NCI-H1048 (cell line): ENCODE measurements around the gene METTL27.
"Not testable (repeated sequence)": the region's sequence is repeated elsewhere in the genome, so short reads cannot be mapped to it uniquely, and the experiment has no call there.

Source experiments
- DNase-seq: peaks from one replicate; lab custom pipeline; 2025; lab: John Stamatoyannopoulos, UW

The METTL27 gene

DNA sequence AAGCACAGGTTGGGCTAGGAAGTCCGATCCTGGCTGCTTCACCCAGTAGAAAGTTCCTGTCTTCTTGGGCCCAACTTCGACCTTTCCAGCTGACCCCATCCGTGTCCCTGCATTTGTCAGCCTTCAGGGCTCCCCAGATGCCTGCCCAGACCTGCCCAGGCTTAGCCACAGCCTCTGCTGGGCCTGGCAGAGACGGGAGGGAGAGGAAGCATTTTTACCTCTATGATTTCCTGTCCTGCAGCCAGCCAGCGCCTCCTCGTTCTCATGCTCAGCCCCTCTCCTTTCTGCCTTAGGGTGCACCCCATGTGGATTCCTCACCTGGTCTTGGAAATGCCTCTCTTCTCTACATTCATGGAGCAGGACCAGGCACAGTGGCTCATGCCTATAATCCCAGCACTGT lies 3.7 kb downstream of the METTL27 start:
- DNase-seq, result no peak

GRCh38 chr7:73837167-73837566 lies 5.1 kb downstream of the METTL27 start:
- not testable (repeated sequence) for DNase-seq

- no peak for DNase-seq
These were observed 7.6 kb downstream of the METTL27 start for GRCh38 chr7:73834626-73835191.

GRCh38 chr7:73833251-73833919 lies 8.9 kb downstream of the METTL27 start:
- DNase-seq, result no peak

DNA sequence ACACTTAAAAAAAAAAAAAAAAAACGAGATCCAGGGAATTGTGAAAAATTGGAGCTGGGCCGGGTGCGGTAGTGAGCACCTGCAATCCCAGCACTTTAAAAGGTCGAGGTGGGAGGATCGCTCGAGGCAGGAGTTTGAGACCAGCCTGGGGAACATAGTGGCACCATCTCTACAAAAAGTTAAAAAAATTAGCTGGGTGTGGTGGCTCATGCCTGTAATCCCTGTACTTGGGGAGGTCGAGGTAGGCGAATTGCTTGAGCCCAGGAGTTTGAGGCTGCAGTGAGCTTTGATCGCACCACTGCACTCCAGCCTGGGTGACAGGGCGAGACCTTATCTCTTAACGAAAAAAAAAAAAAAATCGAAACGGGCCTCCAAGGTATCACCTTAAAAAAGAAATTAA lies 9.5 kb downstream of the METTL27 start:
- DNase-seq, result no peak

DNA sequence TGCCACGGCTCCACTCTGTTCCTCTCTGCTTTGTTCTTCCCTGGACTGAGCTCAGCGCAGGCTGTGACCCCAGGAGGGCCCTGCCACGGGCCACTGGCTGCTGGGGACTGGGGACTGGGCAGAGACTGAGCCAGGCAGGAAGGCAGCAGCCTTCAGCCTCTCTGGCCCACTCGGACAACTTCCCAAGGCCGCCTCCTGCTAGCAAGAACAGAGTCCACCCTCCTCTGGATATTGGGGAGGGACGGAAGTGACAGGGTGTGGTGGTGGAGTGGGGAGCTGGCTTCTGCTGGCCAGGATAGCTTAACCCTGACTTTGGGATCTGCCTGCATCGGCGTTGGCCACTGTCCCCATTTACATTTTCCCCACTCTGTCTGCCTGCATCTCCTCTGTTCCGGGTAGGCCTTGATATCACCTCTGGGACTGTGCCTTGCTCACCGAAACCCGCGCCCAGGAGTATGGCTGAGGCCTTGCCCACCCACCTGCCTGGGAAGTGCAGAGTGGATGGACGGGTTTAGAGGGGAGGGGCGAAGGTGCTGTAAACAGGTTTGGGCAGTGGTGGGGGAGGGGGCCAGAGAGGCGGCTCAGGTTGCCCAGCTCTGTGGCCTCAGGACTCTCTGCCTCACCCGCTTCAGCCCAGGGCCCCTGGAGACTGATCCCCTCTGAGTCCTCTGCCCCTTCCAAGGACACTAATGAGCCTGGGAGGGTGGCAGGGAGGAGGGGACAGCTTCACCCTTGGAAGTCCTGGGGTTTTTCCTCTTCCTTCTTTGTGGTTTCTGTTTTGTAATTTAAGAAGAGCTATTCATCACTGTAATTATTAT lies 10.3 kb downstream of the METTL27 start:
- peak; percentile 60 for DNase-seq

DNA sequence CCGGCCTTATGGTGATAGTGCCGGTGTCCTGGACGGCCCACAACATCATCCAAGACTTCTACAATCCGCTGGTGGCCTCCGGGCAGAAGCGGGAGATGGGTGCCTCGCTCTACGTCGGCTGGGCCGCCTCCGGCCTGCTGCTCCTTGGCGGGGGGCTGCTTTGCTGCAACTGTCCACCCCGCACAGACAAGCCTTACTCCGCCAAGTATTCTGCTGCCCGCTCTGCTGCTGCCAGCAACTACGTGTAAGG lies 10.8 kb downstream of the METTL27 start:
- no peak for DNase-seq

DNA sequence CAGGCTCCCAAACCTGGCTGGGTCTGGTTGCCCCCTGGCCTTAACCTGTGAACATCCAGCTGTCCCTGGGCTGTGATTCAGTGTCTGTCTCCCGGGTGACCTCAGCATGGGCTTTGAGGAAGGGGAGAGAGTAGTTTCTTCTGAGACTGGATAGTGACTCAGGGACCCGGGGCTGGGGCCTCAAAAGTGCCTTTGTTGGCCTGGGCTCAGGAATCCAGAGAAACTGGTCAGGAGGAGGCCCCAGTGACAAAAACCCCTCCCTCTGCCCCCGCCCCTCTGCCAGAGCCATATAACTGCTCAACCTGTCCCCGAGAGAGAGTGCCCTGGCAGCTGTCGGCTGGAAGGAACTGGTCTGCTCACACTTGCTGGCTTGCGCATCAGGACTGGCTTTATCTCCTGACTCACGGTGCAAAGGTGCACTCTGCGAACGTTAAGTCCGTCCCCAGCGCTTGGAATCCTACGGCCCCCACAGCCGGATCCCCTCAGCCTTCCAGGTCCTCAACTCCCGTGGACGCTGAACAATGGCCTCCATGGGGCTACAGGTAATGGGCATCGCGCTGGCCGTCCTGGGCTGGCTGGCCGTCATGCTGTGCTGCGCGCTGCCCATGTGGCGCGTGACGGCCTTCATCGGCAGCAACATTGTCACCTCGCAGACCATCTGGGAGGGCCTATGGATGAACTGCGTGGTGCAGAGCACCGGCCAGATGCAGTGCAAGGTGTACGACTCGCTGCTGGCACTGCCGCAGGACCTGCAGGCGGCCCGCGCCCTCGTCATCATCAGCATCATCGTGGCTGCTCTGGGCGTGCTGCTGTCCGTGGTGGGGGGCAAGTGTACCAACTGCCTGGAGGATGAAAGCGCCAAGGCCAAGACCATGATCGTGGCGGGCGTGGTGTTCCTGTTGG lies 11.4 kb downstream of the METTL27 start, which contains the start of gene CLDN4:
Gene CLDN4 (plus strand): TSS at position 316 of the 903 bp plus-strand sequence. CDS start 206 bp downstream, at position 522.
- DNase-seq, result no peak

GRCh38 chr7:73829921-73830680 lies 12.2 kb downstream of the METTL27 start:
- DNase-seq, result no peak

DNA sequence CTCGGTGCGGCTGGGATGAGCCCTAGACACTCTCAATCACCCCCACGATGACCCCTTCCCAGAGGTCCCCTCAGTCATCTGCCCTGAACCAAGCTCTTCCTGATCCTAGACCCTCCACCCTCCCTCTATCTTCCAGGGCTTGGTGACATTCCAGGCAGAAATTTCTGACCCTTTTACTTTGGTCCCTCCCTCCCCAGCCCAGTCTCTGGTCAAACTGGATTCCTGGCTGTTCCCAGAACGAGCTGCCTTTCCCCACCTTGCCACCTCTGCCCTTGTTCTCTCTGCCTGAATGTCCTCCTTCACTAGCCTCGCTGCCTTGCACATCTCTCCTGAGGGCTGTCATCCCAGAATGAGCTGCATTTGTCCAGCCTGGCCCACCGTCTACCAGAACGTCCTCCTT lies 12.8 kb downstream of the METTL27 start:
- no peak for DNase-seq

DNA sequence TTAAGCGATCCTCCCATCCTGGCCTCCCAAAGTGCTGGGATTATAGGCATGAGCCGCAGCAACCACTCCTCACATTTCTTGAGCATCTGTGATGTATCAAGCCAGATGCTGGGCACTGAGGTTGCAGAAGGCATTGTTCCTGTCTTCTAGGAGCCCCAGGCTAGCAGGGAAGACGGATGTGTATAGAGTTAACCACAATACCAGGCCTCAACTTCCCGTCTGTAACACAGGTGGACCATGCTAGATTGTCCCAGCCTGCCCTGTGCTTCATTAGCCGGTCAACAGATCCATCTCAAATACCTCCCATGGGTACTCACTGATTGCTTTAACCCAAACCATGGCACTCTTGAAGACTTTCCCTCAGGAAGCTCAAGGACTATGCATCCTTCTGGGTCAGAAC lies 13.3 kb downstream of the METTL27 start:
- no peak for DNase-seq

DNA sequence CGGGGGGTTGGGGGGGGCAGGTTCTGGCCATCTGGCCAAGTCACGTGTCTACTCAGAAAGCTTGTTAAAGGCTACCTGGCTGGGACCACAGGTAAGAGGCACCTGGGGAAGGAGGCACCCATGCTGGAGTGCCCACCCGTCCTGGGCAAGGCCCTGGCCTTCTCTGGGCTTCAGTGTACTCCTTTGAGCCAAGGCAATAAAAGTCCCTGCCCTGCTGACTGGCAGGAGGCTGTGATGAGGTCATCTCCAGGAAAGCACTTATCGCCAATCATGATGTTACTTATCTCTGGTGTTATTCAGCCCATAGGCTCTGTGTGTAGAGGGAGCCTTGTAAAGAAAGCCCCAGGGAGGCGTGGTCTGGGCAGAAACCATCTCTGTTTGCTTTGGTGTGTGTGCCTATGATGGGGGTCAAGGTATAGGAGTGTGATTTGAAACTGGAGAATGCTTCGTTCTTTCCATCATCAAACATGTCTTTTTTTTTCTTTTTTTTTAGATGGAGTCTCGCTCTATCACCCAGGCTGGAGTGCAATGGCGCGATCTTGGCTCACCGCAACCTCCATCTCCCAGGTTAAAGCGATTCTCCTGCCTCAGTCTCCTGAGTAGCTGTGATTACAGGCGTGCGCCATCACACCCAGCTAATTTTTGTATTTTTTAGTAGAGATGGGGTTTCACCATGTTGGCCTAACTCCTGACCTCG lies 14.1 kb downstream of the METTL27 start:
- DNase-seq, result no peak

DNA sequence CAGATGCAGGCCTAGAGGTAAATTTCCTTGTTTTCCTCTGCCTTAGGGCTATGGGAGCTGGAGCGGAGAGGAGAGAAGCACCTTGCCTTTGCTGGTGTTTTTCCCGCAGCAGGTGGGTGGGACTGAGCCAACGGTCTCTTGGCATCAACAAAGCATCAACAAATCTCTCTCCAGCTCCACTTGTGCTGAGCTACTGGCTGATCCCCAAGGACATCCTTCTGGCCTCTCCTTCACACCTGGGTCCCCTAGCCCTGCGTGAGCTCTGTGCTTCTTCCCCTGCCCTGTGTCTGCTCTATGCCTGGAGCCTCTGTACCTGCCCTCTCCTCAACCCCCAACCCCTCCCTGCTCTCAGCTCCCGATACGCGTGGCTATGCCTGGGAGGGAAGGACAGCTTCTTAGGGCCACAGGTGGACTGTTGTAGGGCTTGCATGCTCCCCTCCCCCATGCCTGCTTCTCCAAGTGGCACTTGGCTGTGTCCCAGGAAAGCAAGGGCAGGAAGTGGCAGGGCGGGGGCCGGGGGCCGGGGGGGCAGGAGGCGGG lies 14.7 kb downstream of the METTL27 start:
- DNase-seq, result no peak

GRCh38 chr7:73824986-73825385 lies 17.3 kb downstream of the METTL27 start:
- no peak for DNase-seq

GRCh38 chr7:73823873-73824592 lies 18.3 kb downstream of the METTL27 start:
- no peak for DNase-seq

DNA sequence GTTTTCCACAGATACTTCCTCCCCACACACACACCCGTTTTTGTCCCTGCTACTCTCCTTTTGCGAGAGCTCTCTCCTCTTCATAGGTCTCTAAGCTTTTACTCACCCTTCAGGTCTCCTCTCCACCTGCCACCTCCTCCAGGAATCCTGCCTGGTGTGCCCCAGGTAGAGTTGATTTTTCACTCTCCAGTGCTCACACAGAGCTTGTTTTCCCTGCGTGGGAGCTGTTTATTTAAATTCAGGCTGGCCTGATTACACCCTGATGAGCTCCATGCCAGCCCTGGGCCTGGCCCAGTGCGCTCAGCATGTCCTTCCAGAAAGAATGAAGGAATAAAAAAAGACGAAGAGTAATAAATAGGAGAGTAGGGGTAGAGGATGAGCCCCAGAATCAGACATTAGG lies 19.1 kb downstream of the METTL27 start:
- no peak for DNase-seq

DNA sequence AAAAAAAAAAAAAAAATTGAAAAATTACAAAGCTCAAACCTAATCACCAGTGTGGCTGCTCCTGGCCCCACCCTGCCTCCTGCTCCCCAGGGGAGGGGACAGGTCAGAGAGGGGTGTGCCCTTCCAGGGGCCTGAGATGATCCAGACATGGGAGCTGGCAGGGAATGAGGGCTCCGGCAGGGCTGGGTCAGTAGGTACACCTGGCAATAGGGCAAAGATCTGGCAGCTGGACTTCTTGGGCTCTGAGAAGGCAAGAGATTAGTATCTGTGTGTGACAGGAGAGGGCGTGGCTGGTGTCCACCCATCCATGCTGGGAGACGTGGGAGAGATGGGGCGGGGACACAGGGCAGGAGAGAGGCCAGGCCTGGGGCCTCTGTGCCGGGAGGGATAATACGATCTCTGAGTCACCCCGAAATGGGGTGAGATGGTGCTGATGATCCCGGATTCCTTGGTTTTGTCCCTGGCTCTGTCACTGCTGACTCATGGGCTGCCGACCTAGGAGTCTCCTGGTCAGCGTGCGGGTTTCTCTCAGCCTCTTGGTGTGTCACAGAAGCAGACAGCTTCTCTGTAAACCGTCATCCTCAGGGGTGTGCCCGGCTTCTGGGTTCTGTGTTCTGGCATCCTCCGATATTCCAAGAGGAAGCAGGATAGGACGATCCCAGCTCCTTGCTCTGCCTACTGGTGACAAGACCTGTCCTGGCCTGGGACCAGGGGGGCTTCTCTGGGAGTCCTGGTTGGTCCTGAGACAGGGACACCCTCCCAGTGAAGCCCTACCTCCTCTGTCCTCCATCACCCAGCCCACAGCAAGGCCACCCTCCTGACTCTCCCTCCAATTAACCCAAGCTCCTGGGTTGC lies 19.8 kb downstream of the METTL27 start:
- DNase-seq, result no peak

DNA sequence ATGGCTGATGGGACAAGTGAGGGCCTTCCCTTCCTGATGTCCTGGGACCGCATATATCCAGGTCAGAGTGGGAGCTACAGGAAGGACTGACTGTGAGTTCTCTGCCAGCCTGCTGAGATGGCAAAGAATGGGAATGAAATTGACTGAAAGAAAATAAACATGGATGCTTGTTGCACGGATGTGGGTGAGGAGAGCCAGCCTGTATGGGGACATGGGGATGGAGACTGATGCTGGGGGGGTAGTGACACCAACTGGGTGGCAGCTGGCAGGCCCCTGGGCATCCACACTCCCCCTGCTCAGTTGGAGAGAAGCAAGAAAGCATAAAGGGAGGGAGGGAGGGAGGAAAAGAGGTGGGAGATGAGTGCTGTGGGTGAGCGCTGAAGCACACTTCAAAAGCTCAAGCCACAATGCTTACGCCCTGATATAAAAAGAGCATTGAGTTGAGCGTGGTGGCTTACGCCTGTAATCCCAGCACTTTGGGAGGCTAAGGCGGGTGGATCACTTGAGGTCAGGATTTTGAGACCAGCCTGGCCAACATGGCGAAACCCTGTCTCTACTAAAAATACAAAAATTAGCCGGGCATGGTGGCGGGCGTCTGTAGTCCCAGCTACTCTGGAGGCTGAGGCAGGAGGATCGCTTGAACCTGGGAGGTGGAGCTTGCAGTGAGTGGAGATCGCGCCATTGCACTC lies 20.6 kb downstream of the METTL27 start:
- DNase-seq, result not testable (repeated sequence)
